ENCODE measurements around the gene GCNT2.
A peak's percentile ranks its signal among the peaks of the same experiment; 100 is the strongest.

The GCNT2 gene

GRCh38 chr6:10521104-10521808 lies at the start of gene GCNT2:
Gene GCNT2, plus strand, starts transcription at chr6:10521351. Its CDS starts 7,561 bp downstream, at chr6:10528912.
- TF ChIP-seq CTCF (IDR thresholded peaks at IDR 0.05; ENCODE audit: low read depth, low read length): no peak
- H3K4me3 ChIP-seq (ENCODE audit: low read depth, low read length): no peak within 1 kb of the TSS

GRCh38 chr6:10472634-10473033 lies 48.5 kb upstream of the GCNT2 start:
- TF ChIP-seq CTCF (IDR thresholded peaks at IDR 0.05; ENCODE audit: low read depth, low read length): no peak
- no peak overlapping the region for H3K4me3 ChIP-seq (ENCODE audit: low read depth, low read length)

- peak; percentile 8; the same call in 1 of the 2 replicates for TF ChIP-seq CTCF (IDR thresholded peaks at IDR 0.05; ENCODE audit: low read depth, low read length)
Measured at GRCh38 chr6:10478187-10479040, 42.7 kb upstream of the GCNT2 start.

GRCh38 chr6:10479939-10480700 lies 41.0 kb upstream of the GCNT2 start:
- no peak for TF ChIP-seq CTCF (IDR thresholded peaks at IDR 0.05; ENCODE audit: low read depth, low read length)
- no peak overlapping the region for H3K4me3 ChIP-seq (ENCODE audit: low read depth, low read length)

More at GRCh38 chr6:10478187-10479040, 42.7 kb upstream of the GCNT2 start:
- H3K4me3 ChIP-seq (ENCODE audit: low read depth, low read length): no peak overlapping the region

GRCh38 chr6:10481101-10481500 lies 40.0 kb upstream of the GCNT2 start:
- no peak for TF ChIP-seq CTCF (IDR thresholded peaks at IDR 0.05; ENCODE audit: low read depth, low read length)
- H3K4me3 ChIP-seq (ENCODE audit: low read depth, low read length): no peak overlapping the region

- no peak for TF ChIP-seq CTCF (IDR thresholded peaks at IDR 0.05; ENCODE audit: low read depth, low read length)
- no peak overlapping the region for H3K4me3 ChIP-seq (ENCODE audit: low read depth, low read length)
Measured at GRCh38 chr6:10482636-10483257, 38.4 kb upstream of the GCNT2 start.
